HCT116 (cell line): ENCODE data around the gene PPIP5K2. TPM values are rescaled to one million over a fixed set of nuclear protein-coding genes. Genes with fewer than 3 reads are reported as not detected.

ENCODE experiments used
- ATAC-seq: fragments of 200-7000 bp; cut with Tn5 transposase; 2 replicates; pipeline ENCODE4 v1.9.1; 2020; ENCODE audit warnings: mild to moderate bottlenecking, moderate library complexity
- BruUV-seq: library from RNA; stranded (reverse); fragments of 400-500 nt; replicated peaks from 2 replicates; lab custom pipeline; 2021; lab: Mats Ljungman, UMichigan
- CTCF ChIA-PET: fragments of 300-600 bp; sonication (Branson Sonifier 250); formaldehyde crosslinking; loops from one replicate; lab custom pipeline; 2021; ENCODE audit warnings: antibody characterized with exemption; lab: Charles Lee
- POLR2A ChIA-PET: fragments of 300-600, 350-600 bp; sonication (Branson Sonifier 250); formaldehyde crosslinking; loops from one replicate; lab custom pipeline; 2021; ENCODE audit warnings: antibody characterized with exemption; lab: Charles Lee
- RAD21 ChIA-PET, 2 experiments: fragments of 300-600 bp; sonication (Branson Sonifier 250); formaldehyde crosslinking; loops; one replicate each; lab custom pipeline; 2023; ENCODE audit warnings: low total read pairs in 2 of 2; ENCODE audit not compliant: uncharacterized antibody in 2 of 2, unreplicated experiment in 2 of 2, low non-redundant PET in 1 of 2; lab: Charles Lee
- DNase-seq: peaks from one replicate; pipeline ENCODE4 v3.0.0-alpha.2; 2010; ENCODE audit warnings: low read depth, low spot score
- H2AFZ ChIP-seq: fragments of 200-600 bp; shearing (Covaris generic), sonication (generic); 2 replicates; pipeline ENCODE4 v1.6.1; 2017; ENCODE audit warnings: low read depth, mixed run types, mixed read lengths, antibody characterized with exemption, low read length; ENCODE audit not compliant: poor library complexity, severe bottlenecking
- H3K27ac ChIP-seq: 2 replicates; pipeline ENCODE4 v1.5.1; 2012; ENCODE audit warnings: low read depth, low read length
- H3K27me3 ChIP-seq: fragments of 200-600 bp; sonication (generic); 2 replicates; pipeline ENCODE4 v1.6.1; 2016; ENCODE audit warnings: mixed run types, low read length, mixed read lengths; ENCODE audit not compliant: insufficient read depth
- H3K36me3 ChIP-seq, 2 experiments: fragments of 200-500 bp in 1 of 2; fragments of 200-600 bp in 1 of 2; sonication (Bioruptor generic) in 1 of 2; sonication (generic) in 1 of 2; 2 replicates each; pipeline versions ENCODE4 v1.5.1 to v1.6.1; 2014 to 2016; ENCODE audit warnings: low read length in 2 of 2, inconsistent platforms in 1 of 2, mixed read lengths in 1 of 2, mixed run types in 1 of 2; ENCODE audit not compliant: insufficient read depth in 2 of 2, control insufficient read depth in 1 of 2
- H3K4me1 ChIP-seq, 2 experiments: fragments of 200-600 bp in 1 of 2; sonication (generic) in 1 of 2; 2 replicates each; pipeline versions ENCODE4 v1.5.1 to v1.6.1; 2012 to 2017; ENCODE audit warnings: low read length in 2 of 2, inconsistent platforms in 1 of 2, mild to moderate bottlenecking in 1 of 2, mixed read lengths in 1 of 2, mixed run types in 1 of 2, moderate library complexity in 1 of 2; ENCODE audit not compliant: insufficient read depth in 2 of 2, control insufficient read depth in 1 of 2
- H3K4me2 ChIP-seq: fragments of 200-600 bp; sonication (generic); 2 replicates; pipeline ENCODE4 v1.6.1; 2017; ENCODE audit warnings: mixed run types, low read length, mixed read lengths
- H3K4me3 ChIP-seq, 2 experiments: fragments of 200-600 bp in 1 of 2; sonication (generic) in 1 of 2; replicated peaks in 1 of 2; 2 replicates each; pipeline ENCODE4 v1.5.1; 2011 to 2016; ENCODE audit warnings: low read length in 2 of 2, control low read depth in 1 of 2, low read depth in 1 of 2, mild to moderate bottlenecking in 1 of 2, mixed read lengths in 1 of 2, mixed run types in 1 of 2
- H3K79me2 ChIP-seq: fragments of 200-600 bp; sonication (generic); 2 replicates; pipeline ENCODE4 v1.6.1; 2017; ENCODE audit warnings: mild to moderate bottlenecking, mixed run types, low read length, moderate library complexity, mixed read lengths; ENCODE audit not compliant: insufficient read depth
- H3K9ac ChIP-seq: fragments of 200-600 bp; sonication (generic); 2 replicates; pipeline ENCODE4 v1.6.1; 2016; ENCODE audit warnings: low read length, mixed read lengths
- H3K9me2 ChIP-seq: fragments of 200-600 bp; sonication (generic), shearing (Covaris generic); 2 replicates; pipeline ENCODE4 v1.6.1; 2017; ENCODE audit warnings: mixed run types, mild to moderate bottlenecking, moderate library complexity; ENCODE audit not compliant: insufficient read depth
- H3K9me3 ChIP-seq, 2 experiments: fragments of 200-500 bp in 1 of 2; fragments of 200-600 bp in 1 of 2; sonication (Bioruptor generic) in 1 of 2; sonication (generic) in 1 of 2; 2 replicates each; pipeline ENCODE4 v1.6.1; 2014 to 2017; ENCODE audit warnings: low read length in 2 of 2, mixed read lengths in 2 of 2, inconsistent platforms in 1 of 2, low read depth in 1 of 2, mild to moderate bottlenecking in 1 of 2, mixed run types in 1 of 2, moderate library complexity in 1 of 2; ENCODE audit not compliant: control insufficient read depth in 1 of 2, insufficient read depth in 1 of 2
- H4K20me1 ChIP-seq: fragments of 200-600 bp; sonication (generic), shearing (Covaris generic); 2 replicates; pipeline ENCODE4 v1.6.1; 2017; ENCODE audit warnings: mixed run types, mild to moderate bottlenecking, moderate library complexity; ENCODE audit not compliant: insufficient read depth
- ATF3 ChIP-seq: IDR thresholded peaks from 2 replicates; pipeline ENCODE4 v1.6.1; 2012
- CBX3 ChIP-seq: IDR thresholded peaks from 2 replicates; pipeline ENCODE4 v1.6.1; 2012; ENCODE audit warnings: low read depth
- CTCF ChIP-seq, 3 experiments: fragments of 200-600 bp in 1 of 3; sonication (generic) in 1 of 3; IDR thresholded peaks in 2 of 3; conservative IDR thresholded peaks in 1 of 3; 2 replicates each; pipeline ENCODE4 v1.5.1; 2012 to 2017; ENCODE audit warnings: low read depth in 2 of 3, low read length in 2 of 3, antibody characterized with exemption in 1 of 3, borderline replicate concordance in 1 of 3, control low read depth in 1 of 3, mild to moderate bottlenecking in 1 of 3, mixed read lengths in 1 of 3, mixed run types in 1 of 3, moderate library complexity in 1 of 3; ENCODE audit not compliant: insufficient read depth in 1 of 3
- ELF1 ChIP-seq: IDR thresholded peaks from 2 replicates; pipeline ENCODE4 v1.6.1; 2012; ENCODE audit warnings: low read depth, borderline replicate concordance
- EZH2 ChIP-seq: fragments of 200-600 bp; sonication (generic); IDR thresholded peaks from 2 replicates; pipeline ENCODE4 v1.6.1; 2017; ENCODE audit warnings: antibody characterized with exemption, mixed run types
- JUND ChIP-seq: IDR thresholded peaks from 2 replicates; pipeline ENCODE4 v1.6.1; 2012
- RAD21 ChIP-seq: IDR thresholded peaks from 2 replicates; pipeline ENCODE4 v1.6.1; 2012; ENCODE audit warnings: low read depth, mild to moderate bottlenecking
- SIN3A ChIP-seq: IDR thresholded peaks from 2 replicates; pipeline ENCODE4 v1.6.1; 2012; ENCODE audit warnings: low read depth
- TCF7L2 ChIP-seq: IDR thresholded peaks from 2 replicates; pipeline ENCODE4 v1.7.0; 2011; ENCODE audit warnings: borderline replicate concordance, inconsistent platforms; ENCODE audit not compliant: insufficient read depth, insufficient read length; ENCODE audit errors: extremely low read depth
- ZBTB33 ChIP-seq: IDR thresholded peaks from 2 replicates; pipeline ENCODE4 v1.6.1; 2011; ENCODE audit warnings: mild to moderate bottlenecking, low read length, moderate library complexity; ENCODE audit not compliant: insufficient replicate concordance; ENCODE audit errors: extremely low read depth
- ZNF274 ChIP-seq: fragments of 200-500 bp; sonication (Bioruptor generic); IDR thresholded peaks from 2 replicates; pipeline ENCODE4 v1.6.1; 2014; ENCODE audit warnings: mild to moderate bottlenecking, low read depth, low read length, inconsistent platforms
- intact Hi-C: fragments of 100-400 bp; cut with micrococcal nuclease; formaldehyde crosslinking; loops from 2 replicates; pipeline ENCODE4 v1.10.0; 2022
- total RNA-seq: library from RNA; stranded (reverse); gene quantifications from one replicate; pipeline ENCODE4 v1.2.1, GENCODE V29; 2021; ENCODE audit not compliant: unreplicated experiment

PPIP5K2 gene
- total RNA-seq, 1 experiment from 2014 or later, result 45.8 TPM

- peaks cover 0 to 7% of the 10 kb centered on the region in 2 experiments; a peak in 1 of 4 replicates for H3K4me1 ChIP-seq
- H2AFZ ChIP-seq, result no peak overlapping the region
- no peak overlapping the region for H3K9ac ChIP-seq
- no peaks in the 10 kb centered on the region for H3K27me3 ChIP-seq
- intact Hi-C loops, result no loop called here
- ChIA-PET CTCF (interaction anchor here (1.4 to 2.5 kb wide), 3 partner anchors 9 to 192 kb away, joined by 3 to 12 read pairs (median 3); no protein-coding TSS in a partner anchor), POLR2A (no interaction called here), RAD21 (no interaction called here)
- H3K9me2 ChIP-seq, result no peaks in the 10 kb centered on the region
- H3K79me2 ChIP-seq, result no peaks in the 10 kb centered on the region
- no peaks in the 10 kb centered on the region for H3K9me3 ChIP-seq
- H3K4me3 ChIP-seq, result no peak overlapping the region
- no peak for DNase-seq
- no peak overlapping the region for H3K4me2 ChIP-seq
- ATAC-seq, result no peak
- H4K20me1 ChIP-seq, result no peaks in the 10 kb centered on the region
- no peak for TF ChIP-seq CBX3
- TF ChIP-seq ZNF274, result no peak
- BruUV-seq, result no TSS peak
- no peak overlapping the region for H3K27ac ChIP-seq
- no peaks in the 10 kb centered on the region for H3K36me3 ChIP-seq
Measured at GRCh38 chr5:103223031-103223955, 103.2 kb downstream of the PPIP5K2 start.

GRCh38 chr5:103224118-103224893, 104.2 kb downstream of the PPIP5K2 start:
- Histone ChIP-seq H3K4me2 (peak overlapping the region; percentile 52), H3K9me3 (no peaks in the 10 kb centered on the region), H3K4me1 (peaks cover 0 to 7% of the 10 kb centered on the region in 2 experiments; a peak in 1 of 4 replicates), H2AFZ (peak overlapping the region; percentile 13), H3K27ac (no peak overlapping the region), H3K9me2 (no peaks in the 10 kb centered on the region), H3K36me3 (no peaks in the 10 kb centered on the region), H3K4me3 (no peak overlapping the region), H3K9ac (no peak overlapping the region), H4K20me1 (no peaks in the 10 kb centered on the region), H3K27me3 (no peaks in the 10 kb centered on the region), H3K79me2 (no peaks in the 10 kb centered on the region)
- TF ChIP-seq ZBTB33, result no peak
- TF ChIP-seq CBX3, result 0 out of 2 replicates have a peak, but pooled peaks have one; percentile 26
- no peak for TF ChIP-seq SIN3A
- TF ChIP-seq ATF3, result no peak
- TF ChIP-seq RAD21, result peak; percentile 75
- TF ChIP-seq CTCF (IDR thresholded peaks at IDR 0.05 in 2 of 3, conservative IDR thresholded peaks at IDR 0.05 in 1 of 3; ENCODE audit: borderline replicate concordance in 1 of 3, insufficient read depth in 1 of 3, low read depth in 2 of 3, low read length in 2 of 3), result peak; percentile 43 to 73 (median 67); a peak in 5 of 6 replicates
- no peak for TF ChIP-seq TCF7L2
- TF ChIP-seq JUND, result no peak
- no peak for TF ChIP-seq EZH2
- no peak for TF ChIP-seq ELF1
- ATAC-seq (peak; percentile 97), DNase-seq (peak; percentile 57)
- CTCF ChIA-PET, result interaction anchor here (0.5 to 2.5 kb wide), 17 partner anchors 8 to 685 kb away, joined by 3 to 18 read pairs (median 3); partner anchors contain the start of gene MACIR
- intact Hi-C loops, result no loop called here
- RAD21 ChIA-PET, result interaction anchor here (0.7 to 1.2 kb wide), 4 partner anchors 8 to 543 kb away, joined by 3 to 4 read pairs (median 4); partner anchors contain the start of gene MACIR (in 1 of the 2)
- no TSS peak for BruUV-seq
- POLR2A ChIA-PET, result interaction anchor here (1.0 kb wide), 1 partner anchor 10 kb away, joined by 3 read pairs; no protein-coding TSS in a partner anchor
